ENCODE measurements around the gene HTR3D.
"Not testable (repeated sequence)": the region's sequence is repeated elsewhere in the genome, so short reads cannot be mapped to it uniquely, and the experiment has no call there.

Gene HTR3D

DNA sequence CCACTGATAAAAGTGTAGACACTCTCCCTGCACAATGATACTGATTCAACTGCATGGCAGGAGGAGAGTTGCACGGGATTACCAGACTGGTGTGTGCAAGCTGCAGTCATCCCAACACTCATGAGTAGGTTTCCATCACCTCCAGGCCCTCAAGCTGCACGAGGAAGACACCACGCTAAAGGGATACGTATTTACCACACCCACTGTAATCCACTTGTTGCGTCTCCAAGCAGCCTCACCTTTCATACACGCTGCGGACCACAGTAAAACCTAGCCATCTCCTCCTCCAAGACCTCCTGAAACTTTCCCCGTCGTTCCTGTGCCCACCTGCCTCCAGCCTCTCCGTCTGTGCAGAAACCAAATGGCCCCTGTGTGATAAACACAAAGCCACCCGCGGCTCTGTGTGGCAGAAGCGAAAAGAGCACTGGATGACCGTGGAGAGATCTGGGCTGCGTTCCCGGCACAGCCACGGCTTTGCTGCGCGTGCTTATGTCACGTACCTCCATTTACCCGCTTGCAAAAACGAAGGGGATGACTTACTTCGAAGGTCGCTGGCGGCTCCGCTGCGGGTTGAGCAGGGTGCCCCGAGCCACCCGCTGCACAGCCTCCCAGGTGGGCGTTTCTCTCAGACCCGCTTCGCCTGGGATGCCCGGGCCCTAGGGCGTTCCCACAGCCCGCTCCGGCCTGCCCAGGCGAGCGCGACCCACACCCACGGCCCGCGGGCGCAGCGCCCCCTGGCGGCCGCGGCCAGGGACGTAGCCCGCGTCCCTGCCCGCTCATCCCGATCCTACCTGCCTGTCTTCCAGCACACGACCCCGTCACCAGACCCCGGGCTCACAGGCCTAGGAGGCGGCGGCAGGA is 14.5 kb upstream of the HTR3D start:
- peak in 1 of 4 experiments; percentile 51 for DNase-seq

DNA sequence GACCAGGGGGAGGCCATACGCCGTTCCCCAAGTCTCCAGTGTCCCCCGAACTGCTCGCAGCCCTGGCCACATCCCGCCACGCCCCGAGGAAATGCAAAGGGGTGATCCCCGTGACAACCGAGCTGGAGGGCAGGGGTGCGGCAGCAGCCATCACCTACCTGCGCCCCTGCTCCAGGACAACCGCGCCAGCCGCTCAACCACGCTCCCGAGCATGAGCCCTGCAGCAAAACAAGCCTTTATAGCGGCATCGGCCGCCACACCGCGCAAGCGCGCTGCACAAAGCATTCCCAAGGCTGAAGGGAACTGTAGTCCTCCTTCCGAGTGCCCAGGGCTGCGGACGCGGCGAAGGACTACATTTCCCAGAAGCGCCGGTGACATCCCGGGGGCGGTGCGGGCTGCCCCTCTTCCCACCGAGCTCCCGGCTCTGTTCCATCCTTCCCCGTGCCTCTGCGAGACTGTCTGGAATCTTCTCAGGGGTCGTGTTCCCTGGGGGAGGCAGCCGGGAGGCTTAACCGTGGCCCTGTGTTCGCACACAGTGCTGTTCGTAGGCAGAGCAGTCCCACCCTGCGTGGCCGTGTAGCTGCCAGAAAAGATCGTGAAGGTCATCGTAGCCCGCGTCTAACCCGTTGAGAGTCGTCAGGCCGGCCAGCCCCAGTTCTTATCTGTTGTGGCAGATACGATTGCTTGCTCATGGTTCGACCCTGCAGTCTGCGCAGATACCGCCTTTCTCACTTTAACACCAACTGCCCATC is 13.7 kb upstream of the HTR3D start, which contains the start of gene ABCC5:
Gene ABCC5 (minus strand): TSS at position 213 of the 752 bp plus-strand sequence. CDS start 3,492 bp downstream, outside the sequence.
- peak; percentile 61 to 72 (median 64) for DNase-seq

DNA sequence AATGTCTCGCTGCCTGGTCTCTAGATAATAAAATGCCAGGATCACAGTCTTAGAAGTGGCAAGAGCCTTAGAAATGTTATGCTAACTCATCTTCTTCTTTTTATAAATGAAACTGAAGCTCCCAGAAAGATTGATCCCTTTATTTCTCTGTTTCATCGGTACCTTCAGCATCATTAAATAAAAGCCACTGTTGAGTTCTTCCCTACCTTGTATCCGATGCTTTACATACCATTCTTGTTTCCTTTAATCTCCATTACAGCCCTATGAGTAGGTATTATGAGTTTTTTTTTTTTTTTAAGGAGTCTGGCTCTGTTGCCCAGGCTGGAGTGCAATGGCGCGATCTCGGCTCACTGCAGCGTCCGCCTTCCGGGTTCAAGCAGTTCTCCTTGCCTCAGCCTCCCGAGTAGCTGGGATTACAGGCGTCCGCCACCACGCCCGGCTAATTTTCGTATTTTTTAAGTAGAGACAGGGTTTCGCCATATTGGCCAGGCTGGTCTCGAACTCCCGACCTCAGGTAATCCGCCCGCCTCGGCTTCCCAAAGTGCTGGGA is 13.0 kb upstream of the HTR3D start:
- DNase-seq: no peak

DNA sequence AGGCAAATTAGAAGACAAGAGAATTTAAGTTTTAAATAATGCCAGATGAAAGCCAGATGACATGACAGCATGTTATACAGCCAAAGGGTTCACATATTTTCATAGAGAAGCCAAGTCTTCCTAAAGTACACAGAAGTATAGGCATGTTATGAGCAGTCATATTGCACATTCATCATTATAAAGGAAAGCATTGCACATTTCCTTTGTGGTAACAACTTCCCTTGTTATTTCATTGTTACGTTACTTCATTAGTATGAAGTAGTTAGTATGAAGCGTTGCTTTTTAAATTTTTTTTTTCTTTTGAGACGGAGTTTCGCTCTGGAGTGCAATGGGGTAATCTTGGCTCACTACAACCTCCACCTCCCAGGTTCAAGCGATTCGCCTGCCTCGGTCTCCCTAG is 9.2 kb upstream of the HTR3D start:
- no peak for DNase-seq

DNA sequence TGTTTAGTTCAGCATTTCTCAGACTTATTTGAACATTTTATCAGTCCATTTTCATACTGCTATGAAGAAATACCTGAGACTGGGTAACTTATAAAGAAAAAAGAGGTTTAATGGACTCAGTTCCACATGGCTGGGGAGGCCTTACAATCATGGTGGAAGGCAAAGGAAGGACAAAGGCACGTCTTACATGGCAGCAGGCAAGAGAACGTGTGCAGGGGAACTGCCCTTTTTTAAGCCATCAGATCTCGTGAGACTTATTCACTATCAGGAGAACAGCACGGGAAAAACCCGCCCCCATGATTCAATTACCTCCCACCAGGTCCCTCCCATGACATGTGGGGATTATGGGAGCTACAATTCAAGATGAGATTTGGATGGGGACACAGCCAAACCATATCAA is 6.3 kb upstream of the HTR3D start:
- not testable (repeated sequence) for DNase-seq

DNA sequence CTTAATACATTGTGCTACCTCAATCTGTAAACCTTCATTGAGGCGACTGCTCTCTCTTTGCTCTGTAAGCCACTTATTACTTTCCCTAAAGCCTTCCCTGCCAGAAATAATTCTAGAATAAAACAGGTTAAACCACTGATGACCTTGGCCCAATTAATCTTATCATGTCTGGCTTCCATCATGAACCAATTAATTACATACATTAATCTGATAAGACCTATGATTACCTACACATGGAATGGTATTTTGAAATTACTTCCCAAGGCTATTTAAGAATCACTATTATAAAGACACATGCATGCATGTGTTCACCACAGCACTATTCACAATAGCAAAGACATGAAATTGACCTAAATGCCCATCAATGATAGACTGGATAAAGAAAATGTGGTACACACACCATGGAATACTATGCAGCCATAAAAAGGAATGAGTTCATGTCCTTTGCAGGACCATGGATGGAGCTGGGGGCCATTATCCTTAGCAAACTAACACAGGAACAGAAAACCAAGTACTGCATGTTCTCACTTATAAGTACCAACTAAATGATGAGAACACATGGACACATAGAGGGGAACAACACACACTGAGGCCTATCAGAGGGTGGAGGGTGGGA is 3.2 kb upstream of the HTR3D start:
- not testable (repeated sequence) for DNase-seq

DNA sequence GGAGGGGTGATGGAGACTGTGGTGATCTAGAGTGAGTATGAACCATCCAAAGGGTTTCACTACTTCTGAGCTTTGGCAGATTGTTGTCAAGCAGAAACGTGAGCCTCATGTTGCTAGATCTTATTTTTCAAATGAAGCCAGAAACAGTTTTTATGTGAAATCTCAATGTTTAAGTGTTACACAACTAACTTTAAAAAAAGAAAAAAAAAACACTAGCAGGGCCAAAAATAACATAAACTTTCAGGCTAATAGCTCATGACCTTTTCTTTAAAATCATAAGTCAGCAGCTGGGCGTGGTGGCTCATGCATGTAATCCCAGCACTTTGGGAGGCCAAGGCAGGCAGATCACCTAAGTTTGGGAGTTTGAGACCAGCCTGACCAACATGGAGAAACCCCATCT is 2.1 kb upstream of the HTR3D start:
- DNase-seq: no peak

DNA sequence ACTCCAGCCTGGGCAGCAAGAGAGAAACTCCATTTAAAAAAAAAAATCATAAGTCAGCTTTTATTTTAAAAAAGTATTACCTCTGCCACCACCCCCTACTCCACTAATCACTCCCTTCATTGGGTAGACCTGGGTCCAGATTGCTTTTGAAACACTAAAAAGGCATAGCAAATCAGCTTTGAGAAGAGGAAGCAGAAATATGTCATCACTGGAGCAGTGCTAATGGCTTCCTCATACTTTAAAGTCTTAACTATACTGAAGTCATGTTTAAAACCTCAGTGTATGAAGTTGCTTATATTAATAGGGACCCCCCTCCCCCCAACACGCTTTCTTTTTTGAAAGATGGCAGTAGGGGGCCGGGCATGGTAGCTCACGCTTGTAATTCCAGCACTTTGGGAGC is 1.0 kb upstream of the HTR3D start:
- DNase-seq: no peak

DNA sequence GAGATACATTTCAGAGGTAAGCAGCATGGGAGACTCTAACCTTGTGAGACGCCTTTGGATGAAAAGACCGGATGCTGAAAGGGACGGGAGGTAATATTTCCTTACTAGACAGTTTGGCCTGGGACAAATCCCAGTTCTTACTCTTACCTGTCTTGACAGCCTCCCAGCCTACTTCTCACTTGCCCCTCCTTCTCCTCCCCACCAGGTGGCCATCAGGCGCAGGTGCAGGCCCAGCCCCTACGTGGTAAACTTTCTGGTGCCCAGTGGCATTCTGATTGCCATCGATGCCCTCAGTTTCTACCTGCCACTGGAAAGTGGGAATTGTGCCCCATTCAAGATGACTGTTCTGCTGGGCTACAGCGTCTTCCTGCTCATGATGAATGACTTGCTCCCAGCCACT is 6.3 kb downstream of the HTR3D start:
- DNase-seq: no peak

DNA sequence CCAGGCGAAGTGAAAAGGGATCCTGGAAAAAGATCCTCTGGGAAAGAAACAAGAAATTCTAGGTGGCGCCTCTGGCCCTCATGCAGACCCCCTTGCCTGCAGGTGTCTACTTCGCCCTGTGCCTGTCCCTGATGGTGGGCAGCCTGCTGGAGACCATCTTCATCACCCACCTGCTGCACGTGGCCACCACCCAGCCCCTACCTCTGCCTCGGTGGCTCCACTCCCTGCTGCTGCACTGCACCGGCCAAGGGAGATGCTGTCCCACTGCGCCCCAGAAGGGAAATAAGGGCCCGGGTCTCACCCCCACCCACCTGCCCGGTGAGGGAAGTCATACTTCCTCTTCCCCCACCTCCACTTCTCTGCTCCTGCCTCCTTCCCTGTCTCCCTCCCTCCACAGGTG is 6.8 kb downstream of the HTR3D start:
- not testable (repeated sequence) for DNase-seq

DNA sequence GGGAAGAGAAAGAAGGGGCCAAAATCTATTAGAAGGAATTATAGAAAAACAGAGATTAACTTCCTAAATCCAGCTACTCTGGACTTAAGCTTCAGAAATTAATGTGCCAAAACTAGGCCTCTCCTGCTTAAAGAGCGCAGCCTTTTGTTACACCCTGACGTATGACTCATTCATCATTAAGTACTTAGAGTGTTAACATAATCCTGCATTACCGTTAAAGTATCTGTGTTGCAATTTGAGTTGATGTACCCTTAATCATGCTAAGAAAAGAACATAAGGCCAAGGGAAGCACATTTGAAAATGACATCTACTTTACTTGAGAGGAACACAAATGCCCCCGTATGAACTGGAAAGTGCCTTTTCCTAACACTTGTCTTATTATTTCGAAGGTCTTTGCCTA is 7.9 kb downstream of the HTR3D start:
- no peak for DNase-seq

DNA sequence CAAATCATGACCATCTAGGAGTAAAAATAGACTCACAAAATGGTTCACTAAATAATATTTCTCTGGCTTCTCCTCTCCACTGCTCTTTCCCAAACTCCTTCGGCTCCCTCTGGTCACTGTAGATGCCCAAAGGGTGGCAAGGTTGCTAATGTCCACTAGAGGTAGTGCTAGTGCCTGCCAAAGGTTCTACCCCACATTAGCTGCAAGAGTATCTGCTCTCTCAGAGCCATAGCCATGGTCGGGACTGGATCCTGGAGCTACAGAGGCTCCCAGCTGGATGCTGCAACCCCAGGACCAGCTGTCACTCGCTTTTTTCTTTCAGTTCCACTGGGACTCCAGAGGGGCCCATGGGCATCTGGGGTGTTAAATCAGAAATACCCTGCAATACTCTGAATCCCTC is 8.5 kb downstream of the HTR3D start:
- DNase-seq: no peak

DNA sequence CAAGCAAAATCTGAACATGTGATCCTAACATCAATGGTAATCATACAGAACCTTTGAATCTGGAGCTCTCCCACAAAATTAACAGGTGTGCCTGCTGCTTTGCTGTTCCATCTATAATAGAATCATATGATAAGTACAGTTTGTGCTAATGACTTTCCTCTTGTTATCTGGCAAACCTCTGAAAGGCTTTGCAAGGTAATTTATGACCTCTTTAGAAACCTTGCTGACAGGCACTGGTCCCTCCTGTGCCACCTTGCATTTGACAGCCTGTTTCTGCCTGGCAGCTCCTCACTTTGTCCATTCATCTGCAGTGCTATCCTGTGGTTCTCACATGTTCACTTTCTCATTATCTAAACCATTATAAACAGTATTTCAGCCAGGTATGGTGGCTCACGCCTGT is 11.1 kb downstream of the HTR3D start:
- no peak for DNase-seq

DNA sequence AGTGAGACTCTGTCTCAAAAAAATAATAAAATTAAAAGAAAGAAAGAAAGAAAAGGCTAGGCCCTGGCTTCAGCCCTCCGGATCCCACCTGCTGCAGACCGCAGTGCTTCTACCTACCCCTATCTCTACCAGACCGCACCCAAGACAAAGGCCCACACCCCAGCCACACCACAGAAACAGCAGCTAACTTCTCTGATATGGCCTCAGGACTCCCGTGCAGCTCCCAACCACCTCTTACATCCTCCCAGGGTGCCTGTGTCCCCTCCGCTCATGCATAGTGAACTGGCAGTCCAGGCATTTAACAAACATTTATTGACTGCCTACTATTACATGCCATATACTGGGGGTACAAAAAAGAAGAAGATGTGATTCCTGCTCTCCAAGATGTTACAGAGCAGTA is 14.5 kb downstream of the HTR3D start:
- no peak for DNase-seq

DNA sequence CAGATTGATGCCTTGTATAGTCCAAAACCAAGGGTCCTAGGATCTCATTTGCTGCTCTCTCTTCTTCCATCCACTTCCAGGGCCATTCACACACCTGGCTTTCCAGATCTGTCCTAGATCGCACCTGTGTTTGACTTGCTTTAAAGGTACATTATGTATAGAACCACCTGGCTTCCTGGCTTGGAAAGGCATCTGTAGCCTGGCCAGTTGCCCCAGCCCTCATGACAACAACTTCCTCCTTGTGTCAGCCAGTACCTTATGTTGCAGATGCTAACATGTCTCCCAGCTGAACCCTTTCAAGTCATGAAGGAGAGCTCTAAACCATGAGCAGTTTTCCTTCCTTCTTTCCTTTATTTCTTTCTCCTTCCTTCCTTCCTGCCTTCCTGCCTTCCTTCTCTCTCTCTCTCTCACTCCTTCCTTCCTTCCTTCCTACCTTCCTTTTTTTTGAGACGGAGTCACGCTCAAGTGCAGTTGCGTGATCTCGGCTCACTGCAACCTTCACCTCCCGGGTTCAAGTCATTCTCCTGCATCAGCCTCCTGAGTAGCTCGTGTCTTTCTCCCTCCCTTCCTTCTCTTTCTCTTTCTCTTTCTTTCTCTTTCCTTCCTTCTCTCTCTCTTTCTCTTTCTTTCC is 18.8 kb downstream of the HTR3D start:
- no peak for DNase-seq

DNA sequence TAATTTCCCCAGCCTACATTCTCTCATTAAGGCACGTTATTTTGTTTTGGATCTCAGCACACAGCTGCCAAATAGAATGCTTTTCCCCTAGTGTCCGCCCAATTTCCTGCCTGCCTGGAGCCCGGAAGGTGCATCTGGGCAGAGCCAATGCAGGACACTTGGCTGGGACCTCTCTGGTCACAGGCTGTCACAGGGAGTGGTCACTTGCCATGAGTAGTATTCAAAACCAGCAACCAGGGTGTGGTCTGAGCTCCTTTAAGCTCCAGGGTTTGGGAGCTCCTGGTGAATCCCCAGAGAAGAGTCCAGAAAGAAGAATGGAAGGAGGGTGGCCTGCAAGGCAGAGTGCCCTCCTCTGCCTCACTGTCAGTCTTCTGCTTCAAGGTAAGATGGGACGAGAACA is 21.2 kb downstream of the HTR3D start, which contains the start of gene HTR3C:
Gene HTR3C (plus strand): TSS at position 281 of the 400 bp plus-strand sequence. CDS start 34 bp downstream, at position 315.
- DNase-seq: no peak

DNA sequence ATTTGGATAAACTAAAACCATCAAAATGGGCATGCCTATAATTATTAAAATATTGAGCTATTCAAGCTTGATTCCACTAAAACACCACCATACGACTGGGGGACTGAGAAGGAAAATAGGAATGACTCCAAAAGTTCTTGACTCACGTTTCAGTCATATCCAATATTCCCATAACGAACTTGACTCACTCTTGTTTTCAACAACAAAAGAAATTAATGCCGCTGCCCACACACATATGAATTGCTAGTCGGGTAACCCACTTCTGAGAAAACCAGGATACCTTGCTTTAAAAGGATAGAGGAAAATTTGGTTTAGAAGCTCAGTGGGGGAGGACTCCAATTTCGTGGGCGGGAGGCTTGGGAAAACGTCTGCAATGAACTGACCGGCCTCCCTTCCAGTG is 26.5 kb downstream of the HTR3D start:
- DNase-seq: no peak

DNA sequence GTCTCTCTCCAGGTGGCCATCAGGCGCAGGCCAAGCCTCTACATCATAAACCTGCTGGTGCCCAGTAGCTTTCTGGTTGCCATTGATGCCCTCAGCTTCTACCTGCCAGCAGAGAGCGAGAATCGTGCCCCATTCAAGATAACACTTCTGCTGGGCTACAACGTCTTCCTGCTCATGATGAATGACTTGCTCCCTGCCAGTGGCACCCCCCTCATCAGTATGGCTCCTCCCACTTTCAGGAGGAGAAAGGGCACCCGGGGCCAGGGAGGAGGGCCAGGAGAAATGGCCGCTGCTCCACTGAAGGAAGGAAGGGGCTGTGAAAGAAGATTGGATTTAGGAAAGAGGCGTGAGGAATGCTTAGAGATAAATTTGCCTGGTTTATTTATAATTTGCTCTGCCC is 27.9 kb downstream of the HTR3D start:
- DNase-seq: no peak

DNA sequence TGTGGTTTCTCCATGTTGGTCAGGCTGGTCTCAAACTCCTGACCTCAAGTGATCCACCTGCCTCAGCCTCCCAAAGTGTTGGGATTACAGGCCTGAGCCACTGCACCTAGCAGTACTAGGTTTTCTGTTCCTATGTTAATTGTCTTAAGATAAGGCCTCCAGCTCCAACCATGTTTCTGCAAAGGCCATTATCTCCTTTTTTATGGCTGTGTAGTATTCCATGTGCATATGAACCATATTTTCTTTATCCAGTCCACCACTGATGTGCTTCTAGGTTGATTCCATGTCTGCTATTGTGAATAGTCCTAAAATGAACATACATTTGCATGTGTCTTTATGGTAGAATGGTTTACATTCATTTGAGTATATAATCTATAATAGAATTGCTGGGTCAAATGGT is 31.1 kb downstream of the HTR3D start:
- DNase-seq: no peak

DNA sequence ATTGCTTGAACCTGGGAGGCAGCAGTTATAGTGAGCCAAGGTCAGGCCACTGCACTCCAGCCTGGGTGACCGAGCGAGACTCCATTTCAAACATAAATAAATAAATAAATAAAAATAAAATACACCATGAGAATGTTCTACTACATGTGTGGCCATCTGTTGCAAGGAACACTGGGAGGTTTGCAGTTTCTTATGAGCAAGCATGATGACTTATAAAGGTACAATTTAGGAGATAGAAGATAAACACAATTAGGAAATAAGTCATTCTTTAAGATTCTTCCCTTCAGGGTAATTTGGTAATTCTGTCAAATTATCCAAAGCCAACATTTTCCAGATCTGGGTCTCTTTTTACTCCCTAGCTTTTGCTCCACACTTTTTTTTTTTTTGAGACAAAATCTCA is 34.7 kb downstream of the HTR3D start:
- no peak for DNase-seq

DNA sequence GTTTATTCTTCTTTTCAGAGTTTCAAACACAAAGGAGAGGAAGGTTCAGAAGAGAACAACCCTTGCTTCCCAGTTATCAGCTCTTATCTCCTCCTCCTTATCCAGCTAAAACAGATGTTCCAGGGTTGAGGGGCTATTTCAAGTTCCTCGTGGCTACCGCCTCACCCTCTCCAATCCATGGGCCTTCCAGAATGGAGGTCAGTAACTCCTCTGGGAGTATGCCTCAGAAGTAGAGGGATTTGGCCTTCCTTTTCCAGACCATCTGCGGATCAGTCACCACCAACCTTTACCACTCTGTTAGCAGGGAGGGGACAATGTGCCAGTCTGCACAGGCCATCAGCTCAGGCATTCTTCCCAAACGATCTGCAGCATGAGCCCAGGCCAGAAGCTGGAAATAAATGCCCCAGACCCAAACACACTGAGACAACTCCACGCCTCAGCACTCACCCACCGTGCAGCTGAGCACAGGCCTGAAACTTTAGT is 36.1 kb downstream of the HTR3D start:
- DNase-seq: no peak

DNA sequence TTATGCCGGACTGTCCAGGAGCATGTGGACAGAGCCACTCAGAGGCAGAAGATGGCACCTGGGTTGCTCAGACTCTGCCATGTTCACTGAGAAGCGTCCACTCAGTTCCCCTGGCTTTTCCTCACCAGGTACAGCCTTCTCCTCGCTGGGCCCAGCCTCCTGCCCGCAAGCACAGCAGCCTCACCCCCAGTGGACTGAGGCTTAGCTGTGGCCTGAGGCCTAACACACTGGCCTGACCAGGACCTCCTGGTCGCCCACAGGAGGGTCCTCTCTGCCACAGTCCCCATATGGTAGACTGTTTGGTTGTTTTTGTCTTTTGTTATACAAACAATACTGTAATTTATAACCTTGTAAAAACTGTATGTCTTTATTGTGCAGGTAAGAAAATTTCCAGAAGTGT is 36.8 kb downstream of the HTR3D start:
- no peak for DNase-seq

DNA sequence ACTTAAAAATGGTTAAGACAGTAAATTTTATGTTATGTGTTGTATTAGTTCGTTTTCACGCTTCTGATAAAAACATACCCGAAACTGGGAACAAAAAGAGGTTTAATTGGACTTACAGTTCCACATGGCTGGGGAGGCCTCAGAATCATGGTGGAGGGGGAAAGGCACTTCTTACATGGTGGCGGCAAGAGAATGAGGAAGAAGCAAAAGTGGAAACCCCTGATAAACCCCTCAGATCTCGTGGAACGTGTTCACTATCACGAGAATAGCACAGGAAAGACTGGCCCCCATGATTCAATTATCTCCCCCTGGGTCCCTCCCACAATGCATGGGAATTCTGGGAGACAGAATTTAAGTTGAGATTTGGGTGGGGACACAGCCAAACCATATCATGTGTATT is 39.6 kb downstream of the HTR3D start:
- DNase-seq: not testable (repeated sequence)
